ENCODE measurements around the gene ATP6V1C2. TPM values are rescaled to one million over a fixed set of nuclear protein-coding genes. Genes with fewer than 3 reads are reported as not detected.
"Not testable (repeated sequence)": the region's sequence is repeated elsewhere in the genome, so short reads cannot be mapped to it uniquely, and the experiment has no call there.

The ATP6V1C2 gene
- total and polyA plus RNA-seq, 2 of the 4 experiments (the other 2 are of a cell fraction): not detected

GRCh38 chr2:10802657-10803056, 81.2 kb downstream of the ATP6V1C2 start:
- Histone ChIP-seq H3K4me3 (ENCODE audit: insufficient read depth, low read depth, low read length) (no peak overlapping the region), H3K79me1 (ENCODE audit: low read depth in 1 of 2, low read length in 2 of 2) (peaks cover 26 to 46% of the 10 kb centered on the region in 2 experiments; a peak in 3 of 4 replicates), H3K14ac (replicated peaks; ENCODE audit: low read depth, low read length) (no peak overlapping the region), H3K56ac (ENCODE audit: extremely low read depth, insufficient read depth, low read length) (no peak overlapping the region), H3K9me3 (ENCODE audit: control insufficient read depth, insufficient read depth, low read length) (no peaks in the 10 kb centered on the region), H2AK5ac (ENCODE audit: low read depth, low read length) (no peak overlapping the region), H4K8ac (ENCODE audit: low read depth in 2 of 2, low read length in 2 of 2) (no peak overlapping the region), H3K4me2 (ENCODE audit: low read depth, low read length) (no peak overlapping the region), H4K91ac (ENCODE audit: insufficient read depth, low read depth, low read length) (no peak overlapping the region), H3K23ac (ENCODE audit: low read depth, low read length) (no peak overlapping the region), H4K5ac (ENCODE audit: low read depth, low read length) (no peak overlapping the region), H2BK120ac (ENCODE audit: low read depth, low read length) (no peak overlapping the region), H2BK5ac (ENCODE audit: low read depth, low read length, poor library complexity, severe bottlenecking) (no peak overlapping the region), H2AK9ac (replicated peaks; ENCODE audit: low read depth, low read length, poor library complexity) (no peak overlapping the region), H3K27ac (ENCODE audit: insufficient read depth, low read length) (no peak overlapping the region), H2BK15ac (ENCODE audit: low read depth, low read length) (no peak overlapping the region), H3K36me3 (ENCODE audit: control insufficient read depth, insufficient read depth, low read length) (peaks cover 20% of the 10 kb centered on the region), H3K18ac (ENCODE audit: low read depth, low read length) (no peak overlapping the region), H3K4me1 (ENCODE audit: control insufficient read depth, insufficient read depth, low read length) (no peaks in the 10 kb centered on the region), H2BK20ac (ENCODE audit: low read depth, low read length) (no peak overlapping the region), H3K27me3 (ENCODE audit: control insufficient read depth, insufficient read depth, low read length) (no peaks in the 10 kb centered on the region), H2AFZ (replicated peaks; ENCODE audit: low read length, poor library complexity) (no peak overlapping the region), H3K9me1 (ENCODE audit: insufficient read depth, low read length) (no peaks in the 10 kb centered on the region; the same call in 1 of the 2 replicates), H3K9ac (ENCODE audit: low read depth, low read length) (no peak overlapping the region), H4K20me1 (ENCODE audit: insufficient read depth, low read length) (peaks cover 69% of the 10 kb centered on the region), H3K4ac (ENCODE audit: low read depth, low read length) (no peak overlapping the region)
- intact Hi-C loops (cut with micrococcal nuclease): no loop called here
- no TSS peak for BruUV-seq (replicated peaks)
- dilution Hi-C loops (cut with HindIII; ENCODE audit: low sequenced_read_pairs, unreplicated experiment): no loop called here
- TF ChIP-seq FOS (IDR thresholded peaks at IDR 0.05; ENCODE audit: low read depth, low read length) (no peak), RAD21 (IDR thresholded peaks at IDR 0.05; ENCODE audit: low read length) (no peak), CEBPB (IDR thresholded peaks at IDR 0.05; ENCODE audit: low read depth, low read length) (no peak), MAZ (IDR thresholded peaks at IDR 0.05; ENCODE audit: borderline replicate concordance, low read depth, low read length) (no peak), BHLHE40 (IDR thresholded peaks at IDR 0.05; ENCODE audit: low read depth, low read length) (no peak), MAFK (IDR thresholded peaks at IDR 0.05; ENCODE audit: low read depth, low read length) (no peak), POLR2A (IDR thresholded peaks at IDR 0.05; ENCODE audit: low read depth, low read length) (no peak)
- ChIA-PET POLR2A (ENCODE audit: unreplicated experiment) (no interaction called here), CTCF (no interaction called here)
- DNase-seq: no peak
- ATAC-seq (ENCODE audit: low read depth): no peak; the same call in 1 of the 2 replicates
- in situ Hi-C loops (cut with MboI; ENCODE audit: low sequenced_read_pairs): no loop called here
- 93% methylated on average over 3 of the region's 8 CpGs; no CpG with 5 or more reads in 1 of the 2 experiments for WGBS, 2 experiments (ENCODE audit: extremely low coverage in 2 of 2, insufficient read length in 1 of 2)

DNA sequence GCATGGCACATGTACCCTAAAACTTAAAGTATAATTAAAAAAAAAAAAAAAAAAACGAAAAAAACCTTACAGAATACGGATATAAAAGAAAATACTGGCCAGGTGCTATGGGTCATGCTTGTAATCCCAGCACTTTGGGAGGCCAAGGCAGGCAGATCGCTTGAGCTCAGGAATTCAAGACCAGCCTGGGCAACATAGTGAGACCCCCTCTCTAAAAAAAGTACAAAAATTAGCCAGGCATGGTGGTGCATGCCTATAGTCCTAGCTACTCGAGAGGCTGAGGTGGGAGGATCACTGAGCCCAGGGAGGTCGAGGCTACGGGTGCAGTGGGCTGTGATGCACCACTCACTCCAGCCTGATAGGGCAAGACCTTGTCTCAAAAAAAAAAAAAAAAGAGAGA, 84.6 kb downstream of the ATP6V1C2 start:
- H3K9me1 ChIP-seq (ENCODE audit: insufficient read depth, low read length); H2AFZ ChIP-seq (replicated peaks; ENCODE audit: low read length, poor library complexity); H4K8ac ChIP-seq (ENCODE audit: low read depth in 2 of 2, low read length in 2 of 2); H4K5ac ChIP-seq (ENCODE audit: low read depth, low read length); H3K18ac ChIP-seq (ENCODE audit: low read depth, low read length); POLR2A ChIA-PET (ENCODE audit: unreplicated experiment); DNase-seq; H4K91ac ChIP-seq (ENCODE audit: insufficient read depth, low read depth, low read length); H2AK5ac ChIP-seq (ENCODE audit: low read depth, low read length); BruUV-seq (replicated peaks); intact Hi-C loops (cut with micrococcal nuclease); H3K4ac ChIP-seq (ENCODE audit: low read depth, low read length); H2BK5ac ChIP-seq (ENCODE audit: low read depth, low read length, poor library complexity, severe bottlenecking); H3K9me3 ChIP-seq (ENCODE audit: control insufficient read depth, insufficient read depth, low read length); H3K4me2 ChIP-seq (ENCODE audit: low read depth, low read length); H3K27me3 ChIP-seq (ENCODE audit: control insufficient read depth, insufficient read depth, low read length); H3K9ac ChIP-seq (ENCODE audit: low read depth, low read length); H3K4me3 ChIP-seq (ENCODE audit: insufficient read depth, low read depth, low read length); H3K4me1 ChIP-seq (ENCODE audit: control insufficient read depth, insufficient read depth, low read length); H2BK120ac ChIP-seq (ENCODE audit: low read depth, low read length); H3K27ac ChIP-seq (ENCODE audit: insufficient read depth, low read length); dilution Hi-C loops (cut with HindIII; ENCODE audit: low sequenced_read_pairs, unreplicated experiment); H3K14ac ChIP-seq (replicated peaks; ENCODE audit: low read depth, low read length); H2BK20ac ChIP-seq (ENCODE audit: low read depth, low read length); H2AK9ac ChIP-seq (replicated peaks; ENCODE audit: low read depth, low read length, poor library complexity); CTCF ChIA-PET; ATAC-seq (ENCODE audit: low read depth); in situ Hi-C loops (cut with MboI; ENCODE audit: low sequenced_read_pairs); H3K56ac ChIP-seq (ENCODE audit: extremely low read depth, insufficient read depth, low read length); H2BK15ac ChIP-seq (ENCODE audit: low read depth, low read length); H3K36me3 ChIP-seq (ENCODE audit: control insufficient read depth, insufficient read depth, low read length); H3K23ac ChIP-seq (ENCODE audit: low read depth, low read length): not testable (repeated sequence)
- peaks cover 15 to 48% of the 10 kb centered on the region in 2 experiments; a peak in 3 of 4 replicates for H3K79me1 ChIP-seq (ENCODE audit: low read depth in 1 of 2, low read length in 2 of 2)
- 100% methylated on average over 1 of the region's 6 CpGs; no CpG with 5 or more reads in 1 of the 2 experiments for WGBS, 2 experiments (ENCODE audit: extremely low coverage in 2 of 2, insufficient read length in 1 of 2)
- peaks cover 74% of the 10 kb centered on the region for H4K20me1 ChIP-seq (ENCODE audit: insufficient read depth, low read length)
